Keratinocyte (primary cell): ENCODE measurements around the gene CNNM2. TPM values are rescaled to one million over a fixed set of nuclear protein-coding genes. Genes with fewer than 3 reads are reported as not detected.

Experiments used
- DNase-seq: peaks from one replicate; pipeline ENCODE4 v3.0.0-alpha.2; 2011; ENCODE audit warnings: low read depth, missing footprints, low spot score
- FAIRE-seq: peaks from 2 replicates; lab custom pipeline; 2011; peaks lifted over from hg19 to GRCh38; lab: Jason Lieb, UNC
- H2AFZ ChIP-seq: 2 replicates; pipeline ENCODE4 v1.6.0; 2012; ENCODE audit warnings: low read length, control low read depth, inconsistent platforms; ENCODE audit not compliant: control insufficient read depth
- H3K27ac ChIP-seq: 2 replicates; pipeline ENCODE4 v1.5.1; 2011; ENCODE audit warnings: low read length; ENCODE audit not compliant: control insufficient read depth, insufficient read depth
- H3K27me3 ChIP-seq: 3 replicates; pipeline ENCODE4 v1.6.0; 2011; ENCODE audit warnings: low read length; ENCODE audit not compliant: control insufficient read depth, insufficient read depth; ENCODE audit errors: extremely low read depth
- H3K36me3 ChIP-seq, 2 experiments: 2 replicates in 1 of 2; 3 replicates in 1 of 2; pipeline ENCODE4 v1.5.1; 2011; ENCODE audit warnings: low read length in 2 of 2, mild to moderate bottlenecking in 1 of 2; ENCODE audit not compliant: control insufficient read depth in 2 of 2, insufficient read depth in 2 of 2; ENCODE audit errors: extremely low read depth in 1 of 2
- H3K4me1 ChIP-seq: 3 replicates; pipeline ENCODE4 v1.5.1; 2011; ENCODE audit warnings: low read length; ENCODE audit not compliant: control insufficient read depth, insufficient read depth; ENCODE audit errors: extremely low read depth
- H3K4me2 ChIP-seq: 3 replicates; pipeline ENCODE4 v1.6.0; 2011; ENCODE audit warnings: low read depth, low read length; ENCODE audit not compliant: control insufficient read depth, insufficient read depth; ENCODE audit errors: extremely low read depth
- H3K4me3 ChIP-seq, 3 experiments: fragments of 200-600 bp in 1 of 3; sonication (generic) in 1 of 3; 2 replicates in 2 of 3; 3 replicates in 1 of 3; pipeline ENCODE4 v1.5.1; 2011 to 2016; ENCODE audit warnings: low read length in 3 of 3, mild to moderate bottlenecking in 3 of 3, control low read depth in 2 of 3, inconsistent platforms in 1 of 3, low read depth in 1 of 3, mixed read lengths in 1 of 3, mixed run types in 1 of 3, moderate library complexity in 1 of 3; ENCODE audit not compliant: control insufficient read depth in 2 of 3, insufficient read depth in 2 of 3; ENCODE audit errors: extremely low read depth in 1 of 3
- H3K79me2 ChIP-seq: 2 replicates; pipeline ENCODE4 v1.6.0; 2012; ENCODE audit warnings: low read length; ENCODE audit not compliant: control insufficient read depth, insufficient read depth
- H3K9ac ChIP-seq: 3 replicates; pipeline ENCODE4 v1.6.0; 2011; ENCODE audit warnings: low read length; ENCODE audit not compliant: control insufficient read depth, insufficient read depth; ENCODE audit errors: extremely low read depth
- H3K9me1 ChIP-seq: 3 replicates; pipeline ENCODE4 v1.6.0; 2011; ENCODE audit warnings: low read length; ENCODE audit not compliant: control insufficient read depth, insufficient read depth; ENCODE audit errors: extremely low read depth
- H3K9me3 ChIP-seq: 2 replicates; pipeline ENCODE4 v1.5.1; 2012; ENCODE audit warnings: low read depth, low read length; ENCODE audit not compliant: control insufficient read depth
- H4K20me1 ChIP-seq: 3 replicates; pipeline ENCODE4 v1.6.0; 2011; ENCODE audit warnings: low read length; ENCODE audit not compliant: control insufficient read depth, insufficient read depth; ENCODE audit errors: extremely low read depth
- EZH2 ChIP-seq: IDR thresholded peaks from one replicate; pipeline ENCODE4 v1.6.1; 2012; ENCODE audit warnings: inconsistent platforms, mild to moderate bottlenecking, low read length, moderate library complexity
- dilution Hi-C: fragments of 300-500 bp; cut with MboI; formaldehyde crosslinking; loops from one replicate; pipeline ENCODE4 v1.7.0; 2020; ENCODE audit warnings: low sequenced_read_pairs; ENCODE audit not compliant: extremely low pct_ligation_motif_present
- polyA plus RNA-seq, 5 experiments: library from polyadenylated mRNA; depleted of rRNA in 3 of 5; stranded (reverse) in 3 of 5; stranded (forward) in 1 of 5; unstranded in 1 of 5; fragments of >200 nt; gene quantifications; 1 replicate in 1 of 5; 2 replicates in 3 of 5; 3 replicates in 1 of 5; pipeline versions ENCODE4 v1.2.1 to v1.2.3, GENCODE V29; 2011 to 2012; ENCODE audit warnings: missing spikeins in 2 of 5, low read depth in 1 of 5, low replicate concordance in 1 of 5
- TF ChIP-seq, protein P1 (sequence below), 3 experiments: IDR thresholded peaks in 1 of 3; conservative IDR thresholded peaks in 1 of 3; optimal IDR thresholded peaks in 1 of 3; 2 replicates in 2 of 3; 3 replicates in 1 of 3; pipeline versions ENCODE3 to v1.5.1; 2011; ENCODE audit warnings: low read length in 3 of 3, mild to moderate bottlenecking in 3 of 3, moderate library complexity in 2 of 3, control low read depth in 1 of 3, inconsistent platforms in 1 of 3; ENCODE audit not compliant: insufficient read depth in 2 of 3; ENCODE audit errors: extremely low read depth in 1 of 3

CNNM2 gene
- polyA plus RNA-seq, 1 donor (not counting 4 experiments of a cell fraction or from before 2014, with no cell fraction given): 1.5 TPM

DNA sequence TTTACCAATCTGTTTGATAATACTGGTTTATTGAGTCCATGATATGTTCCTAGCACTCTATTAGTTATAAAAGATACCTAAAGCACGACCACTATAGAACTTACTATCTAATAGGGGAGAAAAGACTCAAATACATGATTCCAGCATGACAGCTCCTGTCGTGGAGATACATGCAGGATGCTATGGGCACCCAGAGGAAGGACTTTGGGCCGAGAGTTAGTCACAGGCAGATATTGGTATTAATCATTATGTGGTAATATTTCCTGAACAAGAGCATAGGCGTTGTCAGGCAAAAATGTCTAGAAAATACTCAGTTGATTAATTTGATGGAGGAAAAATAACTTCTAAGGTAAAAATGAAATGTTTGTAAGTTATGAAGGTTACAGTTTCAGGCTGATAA is 31.8 kb downstream of the CNNM2 start:
- no peak for TF ChIP-seq EZH2
- TF ChIP-seq, protein P1, sequence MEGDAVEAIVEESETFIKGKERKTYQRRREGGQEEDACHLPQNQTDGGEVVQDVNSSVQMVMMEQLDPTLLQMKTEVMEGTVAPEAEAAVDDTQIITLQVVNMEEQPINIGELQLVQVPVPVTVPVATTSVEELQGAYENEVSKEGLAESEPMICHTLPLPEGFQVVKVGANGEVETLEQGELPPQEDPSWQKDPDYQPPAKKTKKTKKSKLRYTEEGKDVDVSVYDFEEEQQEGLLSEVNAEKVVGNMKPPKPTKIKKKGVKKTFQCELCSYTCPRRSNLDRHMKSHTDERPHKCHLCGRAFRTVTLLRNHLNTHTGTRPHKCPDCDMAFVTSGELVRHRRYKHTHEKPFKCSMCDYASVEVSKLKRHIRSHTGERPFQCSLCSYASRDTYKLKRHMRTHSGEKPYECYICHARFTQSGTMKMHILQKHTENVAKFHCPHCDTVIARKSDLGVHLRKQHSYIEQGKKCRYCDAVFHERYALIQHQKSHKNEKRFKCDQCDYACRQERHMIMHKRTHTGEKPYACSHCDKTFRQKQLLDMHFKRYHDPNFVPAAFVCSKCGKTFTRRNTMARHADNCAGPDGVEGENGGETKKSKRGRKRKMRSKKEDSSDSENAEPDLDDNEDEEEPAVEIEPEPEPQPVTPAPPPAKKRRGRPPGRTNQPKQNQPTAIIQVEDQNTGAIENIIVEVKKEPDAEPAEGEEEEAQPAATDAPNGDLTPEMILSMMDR (optimal IDR thresholded peaks at IDR 0.05 in 1 of 3, IDR thresholded peaks at IDR 0.05 in 1 of 3, conservative IDR thresholded peaks at IDR 0.05 in 1 of 3; ENCODE audit: extremely low read depth in 1 of 3, insufficient read depth in 2 of 3, low read length in 3 of 3): no peak
- Histone ChIP-seq H3K4me2 (no peak overlapping the region), H3K27me3 (no peaks in the 10 kb centered on the region), H4K20me1 (no peaks in the 10 kb centered on the region), H3K9me3 (no peaks in the 10 kb centered on the region), H3K9ac (no peak overlapping the region), H3K79me2 (no peaks in the 10 kb centered on the region), H3K4me3 (no peak overlapping the region), H3K36me3 (no peaks in the 10 kb centered on the region), H2AFZ (no peak overlapping the region), H3K4me1 (no peaks in the 10 kb centered on the region), H3K9me1 (no peaks in the 10 kb centered on the region), H3K27ac (no peak overlapping the region)
- no peak for FAIRE-seq
- no peak for DNase-seq
- dilution Hi-C loops: no loop called here

DNA sequence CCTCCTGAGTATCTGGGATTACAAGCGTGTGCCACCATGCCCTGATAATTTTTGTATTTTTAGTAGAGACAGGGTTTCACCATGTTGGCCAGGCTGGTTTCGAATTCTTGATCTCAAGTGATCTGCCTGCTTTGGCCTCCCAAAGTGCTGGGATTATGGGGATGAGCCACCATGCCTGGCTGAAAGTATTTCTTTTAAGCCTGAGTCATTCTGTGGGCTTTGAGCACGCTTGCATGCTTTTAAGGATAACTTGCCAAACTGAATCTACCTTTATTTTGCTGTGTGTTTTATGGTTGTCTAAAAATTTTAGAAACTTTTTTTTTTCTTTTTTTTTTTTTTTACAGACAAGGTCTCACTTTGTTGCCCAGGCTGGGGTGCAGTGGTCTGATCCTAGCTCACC is 33.2 kb downstream of the CNNM2 start:
- Histone ChIP-seq H2AFZ (no peak overlapping the region), H4K20me1 (no peaks in the 10 kb centered on the region), H3K27me3 (no peaks in the 10 kb centered on the region), H3K79me2 (no peaks in the 10 kb centered on the region), H3K36me3 (no peaks in the 10 kb centered on the region), H3K4me3 (no peak overlapping the region), H3K9me3 (no peaks in the 10 kb centered on the region), H3K9me1 (no peaks in the 10 kb centered on the region), H3K4me2 (no peak overlapping the region), H3K9ac (no peak overlapping the region), H3K27ac (no peak overlapping the region), H3K4me1 (no peaks in the 10 kb centered on the region)
- FAIRE-seq (no peak), DNase-seq (no peak)
- no peak for TF ChIP-seq EZH2
- TF ChIP-seq, protein P1 (optimal IDR thresholded peaks at IDR 0.05 in 1 of 3, IDR thresholded peaks at IDR 0.05 in 1 of 3, conservative IDR thresholded peaks at IDR 0.05 in 1 of 3; ENCODE audit: extremely low read depth in 1 of 3, insufficient read depth in 2 of 3, low read length in 3 of 3): no peak
- dilution Hi-C loops: no loop called here
